G401 (cell line): Measurements from ENCODE around the gene CD8B. TPM values are rescaled to one million over a fixed set of nuclear protein-coding genes. Genes with fewer than 3 reads are reported as not detected.
"Not testable (repeated sequence)": the region's sequence is repeated elsewhere in the genome, so short reads cannot be mapped to it uniquely, and the experiment has no call there.

Experiments used
- DNase-seq: peaks from one replicate; pipeline ENCODE4 v3.0.0-alpha.2; 2015; ENCODE audit warnings: low spot score
- in situ Hi-C: cut with HindIII; loops from 2 replicates; pipeline ENCODE4 v1.10.0; 2016; ENCODE audit warnings: low sequenced_read_pairs, mixed read lengths
- total RNA-seq: library from RNA; depleted of rRNA; stranded (reverse); fragments of >200 nt; shearing (Covaris generic); gene quantifications from 2 replicates; pipeline ENCODE4 v1.2.3, GENCODE V29; 2014; rRNA removed

CD8B gene
- not detected in 2 replicates for total RNA-seq

DNA sequence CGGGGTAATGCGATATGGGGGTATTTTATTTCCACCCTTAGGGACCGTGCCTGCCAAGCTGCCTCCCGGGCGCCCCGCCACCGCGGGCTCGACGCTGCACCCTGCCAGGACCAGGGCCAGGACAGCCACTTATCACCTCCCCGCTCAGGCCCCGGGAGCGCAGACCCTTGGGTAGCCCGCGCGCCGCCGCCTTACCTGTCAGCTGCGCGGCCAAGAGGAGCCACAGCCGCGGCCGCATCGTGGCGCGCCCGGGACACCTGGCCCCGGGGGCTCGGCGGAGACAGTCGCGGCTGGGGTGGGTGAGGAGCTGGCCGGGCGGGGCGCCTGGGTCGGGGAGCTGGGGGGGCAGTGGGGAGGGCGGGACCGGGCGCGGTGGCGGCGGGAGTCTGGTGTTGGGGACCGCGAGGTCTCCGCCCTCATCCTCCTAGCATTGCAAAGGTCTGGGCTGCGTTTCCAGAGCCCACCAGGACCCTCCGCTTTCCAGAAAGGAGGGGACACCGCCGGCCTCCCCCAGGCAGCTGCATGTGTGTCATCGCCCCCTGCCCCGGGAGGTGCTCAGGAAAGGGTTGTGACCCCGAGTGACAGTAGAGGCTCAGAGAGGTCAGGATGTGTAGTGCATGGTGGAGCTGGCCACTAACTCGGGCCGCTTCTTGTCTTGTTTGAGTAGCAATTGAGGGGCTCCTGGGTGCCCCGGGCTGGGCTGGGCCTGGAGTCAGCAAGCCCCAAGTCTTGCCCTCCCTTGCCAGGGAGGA is at the start of gene CD8B:
Gene CD8B (minus strand): TSS at position 259 of the 752 bp plus-strand sequence. CDS start 21 bp downstream, at position 238.
- DNase-seq, in situ Hi-C loops: not testable (repeated sequence)

DNA sequence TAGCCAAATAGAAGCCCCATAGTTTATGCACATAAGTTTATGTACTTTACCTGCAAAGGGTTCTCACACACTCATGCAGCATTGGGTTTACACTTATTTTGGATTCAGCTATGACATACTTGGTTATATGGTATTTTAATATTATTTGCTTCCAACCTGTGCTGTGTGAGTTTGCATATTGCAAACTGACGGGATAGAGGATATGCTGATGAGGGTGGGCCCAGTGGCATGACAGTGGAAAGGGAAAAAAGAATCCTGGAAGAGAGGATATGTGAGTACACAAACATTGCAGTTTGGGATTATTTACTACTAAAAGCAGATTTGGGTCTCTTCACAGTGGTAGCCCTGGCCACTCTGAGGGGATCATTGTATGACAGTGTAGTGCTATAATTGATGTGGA is 44.2 kb upstream of the CD8B start:
- in situ Hi-C loops, DNase-seq: not testable (repeated sequence)

DNA sequence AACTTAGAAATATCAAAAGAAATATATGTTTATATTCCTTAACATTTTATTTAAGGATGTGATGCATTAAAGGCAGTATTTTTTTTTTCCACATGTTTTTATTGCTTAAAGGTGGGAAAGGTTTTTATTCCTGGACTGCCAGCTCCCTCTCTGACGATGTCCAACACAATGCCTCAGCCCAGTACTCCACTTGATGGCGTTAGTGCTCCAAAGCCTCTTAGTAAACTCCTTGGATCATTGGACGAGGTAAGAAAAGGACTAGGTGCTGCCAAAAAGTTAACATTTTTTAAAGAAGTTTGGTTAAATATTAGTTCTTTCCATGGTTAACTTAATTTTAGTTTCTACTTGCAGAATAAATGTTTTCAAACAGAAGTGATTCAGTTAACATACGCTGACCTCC is 39.0 kb upstream of the CD8B start:
- DNase-seq = peak; percentile 1
- in situ Hi-C loops = not testable (repeated sequence)

DNA sequence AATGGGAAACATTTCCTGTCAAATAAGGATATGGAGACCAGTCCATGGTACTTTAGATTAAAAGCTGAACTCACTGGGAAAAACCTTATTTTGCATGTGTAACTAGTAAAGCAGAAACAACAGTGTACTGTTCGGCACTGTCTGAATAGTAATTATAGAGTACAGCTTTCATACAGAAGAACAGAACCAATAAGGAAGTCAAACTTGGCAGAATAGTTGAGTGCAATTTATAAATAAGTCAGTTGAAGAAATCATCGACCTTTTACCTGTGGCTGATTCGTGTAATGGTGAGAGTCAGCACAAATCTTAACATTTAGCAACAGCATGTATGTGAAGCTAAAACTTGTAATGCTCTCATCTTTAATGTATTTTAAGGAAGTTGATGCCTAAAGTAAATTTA is 24.3 kb upstream of the CD8B start:
- DNase-seq, in situ Hi-C loops: not testable (repeated sequence)

DNA sequence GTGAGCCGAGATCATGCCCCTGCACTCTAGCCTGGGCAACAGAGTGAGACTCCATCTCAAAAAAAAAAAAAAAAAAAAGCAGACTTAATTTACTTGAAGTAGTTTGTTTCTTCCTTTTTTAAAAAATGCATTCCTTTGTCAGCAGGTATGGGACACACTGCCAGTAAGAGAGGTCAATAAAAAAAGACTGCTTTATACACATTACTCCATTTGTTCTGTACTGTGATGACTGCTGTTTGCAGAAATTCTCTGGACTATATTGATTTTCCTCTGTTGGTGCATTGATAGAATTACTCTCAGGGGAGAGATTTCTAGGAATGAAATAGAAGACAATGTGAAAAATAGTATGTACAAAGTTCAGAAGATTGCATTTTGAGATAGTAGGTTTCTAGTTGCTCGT is 21.2 kb upstream of the CD8B start:
- in situ Hi-C loops = not testable (repeated sequence)

DNA sequence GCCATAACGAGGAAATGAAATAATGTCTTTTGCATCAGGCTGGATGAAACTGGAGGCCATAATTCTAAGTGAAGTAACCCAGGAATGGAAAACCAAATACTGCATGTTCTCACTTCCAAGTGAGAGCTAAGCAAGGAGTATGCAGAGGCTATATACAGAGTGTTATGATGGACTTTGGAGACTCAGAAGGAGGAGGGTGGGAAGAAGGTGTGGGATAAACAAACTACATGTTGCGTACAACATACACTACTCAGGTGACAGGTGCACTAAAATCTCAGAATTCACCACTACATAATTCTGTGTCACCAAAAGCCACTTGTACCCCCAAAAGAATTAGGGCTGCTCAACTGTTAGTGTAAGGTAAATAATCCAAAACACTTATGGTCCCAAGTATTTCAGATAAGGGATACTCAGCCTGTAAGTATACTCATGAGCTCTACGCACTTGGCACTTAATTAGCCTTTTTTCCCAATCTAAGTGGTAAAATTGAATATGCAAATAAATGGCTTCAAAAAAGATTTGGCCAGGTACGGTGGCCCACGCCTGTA is 20.5 kb upstream of the CD8B start:
- DNase-seq, in situ Hi-C loops: not testable (repeated sequence)

More for the DNA sequence above, 21.2 kb upstream of the CD8B start:
- DNase-seq = not testable (repeated sequence)

DNA sequence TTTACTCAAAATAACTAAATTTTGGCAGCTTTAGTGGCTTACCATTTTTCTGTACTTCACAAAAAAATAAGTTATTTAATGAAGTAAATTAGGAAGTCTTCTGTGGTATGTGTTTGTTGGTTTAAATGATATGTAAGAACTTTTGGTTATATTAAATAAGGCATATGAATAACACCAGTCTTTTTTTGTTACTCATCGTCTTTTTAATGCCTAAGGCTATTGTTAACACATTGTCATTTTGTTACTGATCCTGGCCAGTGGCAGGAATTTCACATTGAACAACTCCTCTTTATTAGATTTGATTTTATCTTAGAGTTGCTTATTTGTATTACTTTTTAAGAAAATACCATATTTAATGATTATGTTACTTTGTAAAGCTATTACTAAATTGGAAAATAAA is 17.3 kb upstream of the CD8B start:
- DNase-seq, in situ Hi-C loops: not testable (repeated sequence)

DNA sequence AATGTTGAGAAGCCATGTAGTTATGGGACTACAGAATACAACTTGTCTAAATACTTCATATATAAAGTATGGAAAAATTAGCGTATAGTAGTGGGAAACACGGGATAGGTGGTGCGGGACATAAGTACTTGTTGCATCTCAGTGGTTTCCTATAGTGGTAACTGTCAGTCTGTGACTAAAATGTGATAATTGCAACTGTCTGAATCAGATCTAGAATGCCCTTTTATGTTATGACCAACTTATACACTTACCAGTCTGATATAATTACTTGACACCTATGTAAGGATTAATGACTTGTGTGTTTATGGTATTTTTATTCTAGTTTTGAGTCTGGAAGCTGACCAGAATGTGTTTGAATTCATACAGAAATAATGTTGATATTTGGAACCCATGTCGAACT is 9.3 kb upstream of the CD8B start:
- DNase-seq, in situ Hi-C loops: not testable (repeated sequence)

DNA sequence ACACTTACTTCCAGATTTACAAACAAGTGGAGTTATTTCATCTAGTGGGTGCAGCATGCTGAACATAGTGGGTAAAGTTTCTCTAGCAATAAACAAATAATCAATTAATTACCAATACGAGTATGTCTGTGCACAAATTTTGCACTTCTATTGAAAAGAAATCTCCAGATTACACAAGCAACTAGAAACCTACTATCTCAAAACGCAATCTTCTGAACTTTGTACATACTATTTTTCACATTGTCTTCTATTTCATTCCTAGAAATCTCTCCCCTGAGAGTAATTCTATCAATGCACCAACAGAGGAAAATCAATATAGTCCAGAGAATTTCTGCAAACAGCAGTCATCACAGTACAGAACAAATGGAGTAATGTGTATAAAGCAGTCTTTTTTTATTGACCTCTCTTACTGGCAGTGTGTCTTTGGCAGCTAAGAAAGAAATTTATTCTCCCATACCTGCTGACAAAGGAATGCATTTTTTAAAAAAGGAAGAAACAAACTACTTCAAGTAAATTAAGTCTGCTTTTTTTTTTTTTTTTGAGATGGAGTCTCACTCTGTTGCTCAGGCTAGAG is 7.3 kb upstream of the CD8B start:
- in situ Hi-C loops = not testable (repeated sequence)

DNA sequence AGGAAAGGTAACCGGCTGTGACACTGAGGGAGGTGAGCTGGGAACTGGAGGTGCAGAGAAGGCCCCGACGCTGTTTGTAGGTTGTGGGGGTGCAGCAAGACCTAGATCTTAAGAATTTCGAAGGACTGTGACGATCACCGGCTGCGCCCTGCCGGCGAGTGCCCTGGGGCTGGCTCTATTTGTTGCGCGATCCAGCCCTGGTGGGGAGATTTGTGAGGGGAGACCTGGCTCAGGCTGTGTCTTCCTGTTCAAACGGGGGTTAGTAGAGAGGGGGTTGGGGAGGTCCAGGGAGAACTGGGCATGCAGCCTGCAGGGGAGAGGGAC is 656 bp upstream of the CD8B start:
- DNase-seq, in situ Hi-C loops: not testable (repeated sequence)

More for the DNA sequence above, 7.3 kb upstream of the CD8B start:
- not testable (repeated sequence) for DNase-seq

DNA sequence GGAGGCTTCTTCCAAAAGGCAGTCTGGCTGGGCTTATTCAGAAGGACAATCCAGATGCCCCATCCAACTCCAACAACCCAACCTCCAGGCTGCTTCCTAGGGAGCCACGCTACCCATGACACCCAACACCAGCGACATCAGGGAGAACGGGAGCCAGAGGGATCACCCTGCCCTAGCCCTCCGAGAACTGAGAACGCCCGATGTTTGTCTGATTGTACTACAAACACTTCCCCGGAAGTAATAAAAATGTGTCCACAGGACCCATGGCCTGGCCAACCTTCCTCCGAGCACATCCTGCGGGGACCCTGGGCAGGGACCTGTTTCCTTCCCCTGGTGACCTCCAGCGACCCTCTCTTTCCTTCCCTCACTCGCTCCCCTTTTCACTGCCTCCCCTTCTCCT is 511 bp downstream of the CD8B start:
- DNase-seq, in situ Hi-C loops: not testable (repeated sequence)

DNA sequence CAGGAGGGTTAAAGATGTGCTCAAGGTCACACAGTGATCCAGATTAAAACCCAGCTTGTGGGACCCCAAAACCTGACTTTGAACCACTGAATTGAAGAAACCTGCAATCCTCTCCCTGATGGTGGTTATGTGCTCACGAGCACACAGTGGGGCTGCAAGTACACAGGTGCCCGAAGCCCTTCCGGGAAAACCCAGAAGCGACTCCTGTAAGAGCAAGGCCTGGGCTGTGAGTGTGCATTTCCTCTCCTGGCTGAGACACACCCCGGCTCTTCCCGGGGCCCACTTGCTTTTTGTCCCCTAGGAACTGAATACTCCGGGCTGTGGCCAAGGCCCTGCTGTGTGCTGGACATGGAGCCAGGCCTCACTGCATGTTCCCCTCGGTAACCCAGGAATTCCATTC is 1.1 kb downstream of the CD8B start:
- DNase-seq, in situ Hi-C loops: not testable (repeated sequence)

DNA sequence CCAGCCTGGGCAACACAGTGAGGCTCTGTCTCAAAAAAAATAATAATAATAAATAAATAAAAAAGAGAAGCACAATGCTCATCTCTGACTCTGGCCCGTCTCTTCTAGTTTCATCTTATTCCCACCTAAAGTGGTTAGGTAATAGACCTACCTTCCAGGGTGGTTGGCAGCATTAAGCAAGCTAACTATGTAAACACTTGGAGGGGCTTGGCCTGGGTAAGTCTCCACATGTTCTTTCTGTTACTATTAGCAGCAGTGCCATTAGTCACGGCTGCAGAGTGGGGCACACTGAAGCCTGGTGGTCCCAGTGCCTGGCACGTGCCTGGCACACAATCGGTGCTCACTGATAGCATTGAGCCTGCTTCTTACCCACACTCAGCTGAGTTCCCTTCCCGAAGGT is 4.0 kb downstream of the CD8B start:
- in situ Hi-C loops = not testable (repeated sequence)

DNA sequence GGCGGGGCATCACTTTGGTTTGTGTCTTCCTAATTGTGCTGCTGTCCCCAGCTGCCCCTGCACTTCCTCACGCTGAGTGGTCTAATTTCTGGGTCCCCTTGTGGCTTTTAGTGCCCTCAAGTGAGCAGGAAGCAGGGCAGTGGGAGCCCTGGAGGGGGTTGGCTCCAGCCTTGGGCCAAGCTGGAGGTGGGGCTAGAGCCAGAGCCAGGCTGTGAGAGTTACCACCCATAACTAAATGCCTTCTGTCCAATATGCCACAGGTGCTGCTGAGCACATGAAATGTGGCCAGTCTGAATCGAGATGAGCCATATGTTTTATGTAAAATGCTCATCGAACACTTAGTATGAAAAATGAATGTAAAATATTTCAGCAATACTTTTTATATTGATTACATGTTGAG is 5.2 kb downstream of the CD8B start:
- in situ Hi-C loops = not testable (repeated sequence)
- DNase-seq = peak; percentile 19

More for the DNA sequence above, 4.0 kb downstream of the CD8B start:
- not testable (repeated sequence) for DNase-seq

DNA sequence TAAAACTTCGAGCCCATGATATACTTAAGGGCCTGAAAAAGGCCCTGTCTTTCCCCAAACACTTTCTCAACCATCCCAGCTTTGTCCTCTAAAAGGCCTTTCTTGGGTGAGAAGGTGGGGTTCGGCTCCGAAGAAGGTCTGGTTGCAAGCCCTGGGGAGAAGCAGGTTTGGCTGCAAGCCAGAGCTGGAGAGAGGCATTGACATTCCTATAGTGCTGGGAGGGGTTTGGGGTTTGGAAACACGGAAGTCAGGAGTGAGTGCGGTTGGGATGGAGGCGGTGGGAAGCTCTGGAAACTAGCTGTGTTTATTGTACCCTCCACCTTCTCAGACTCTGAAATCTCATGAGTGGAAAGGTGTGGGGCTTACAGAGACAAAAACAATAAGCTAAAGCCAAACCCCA is 5.7 kb downstream of the CD8B start:
- DNase-seq, in situ Hi-C loops: not testable (repeated sequence)

DNA sequence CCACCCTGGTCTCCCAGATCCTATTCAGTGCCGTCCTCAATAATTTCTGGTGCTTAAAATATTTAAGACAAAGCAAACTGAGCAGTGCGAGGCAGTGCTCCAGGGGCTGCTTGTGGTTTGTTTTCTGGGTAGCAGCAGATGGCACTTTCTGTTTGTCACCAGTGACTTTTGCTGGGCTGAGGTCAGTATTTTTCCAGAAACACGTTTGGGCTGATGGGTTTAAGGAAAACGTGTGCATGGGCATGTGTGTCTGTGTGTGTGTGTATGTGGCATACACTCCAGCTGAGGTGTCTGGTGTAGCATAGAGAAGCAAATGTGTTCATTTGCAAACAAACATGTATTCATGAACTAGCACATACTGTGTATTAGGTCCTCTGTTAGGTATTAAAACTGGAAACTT is 10.1 kb downstream of the CD8B start:
- DNase-seq, in situ Hi-C loops: not testable (repeated sequence)

DNA sequence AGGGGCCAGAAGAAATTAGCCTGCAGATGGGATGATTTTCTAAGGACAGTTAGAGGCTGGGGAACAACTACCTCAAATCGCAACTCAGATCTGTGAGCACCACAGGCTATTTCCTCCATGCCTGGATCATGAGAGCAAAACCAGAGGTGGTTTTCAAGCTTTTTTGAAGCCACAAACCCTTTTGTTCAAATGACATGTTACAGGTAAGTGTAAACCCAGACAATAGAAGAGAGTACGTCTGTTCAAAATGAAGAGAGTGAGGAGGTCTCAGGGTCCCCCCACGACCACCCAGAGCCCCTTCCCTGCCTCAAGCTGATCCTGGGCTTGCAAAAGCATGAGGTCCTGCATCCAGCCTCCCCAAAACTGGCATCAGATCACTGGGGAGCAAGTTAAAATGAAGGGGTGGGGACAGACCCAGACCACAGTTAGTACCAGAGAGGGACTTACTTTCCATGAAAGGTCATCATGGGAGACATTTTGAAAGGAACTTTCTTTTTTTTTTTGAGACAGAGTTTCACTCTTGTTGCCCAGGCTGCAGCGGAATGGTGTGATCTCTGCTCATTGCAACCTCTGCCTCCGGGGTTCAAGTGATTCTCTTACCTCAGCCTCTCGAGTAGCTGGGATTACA is 19.0 kb downstream of the CD8B start:
- DNase-seq, in situ Hi-C loops: not testable (repeated sequence)

DNA sequence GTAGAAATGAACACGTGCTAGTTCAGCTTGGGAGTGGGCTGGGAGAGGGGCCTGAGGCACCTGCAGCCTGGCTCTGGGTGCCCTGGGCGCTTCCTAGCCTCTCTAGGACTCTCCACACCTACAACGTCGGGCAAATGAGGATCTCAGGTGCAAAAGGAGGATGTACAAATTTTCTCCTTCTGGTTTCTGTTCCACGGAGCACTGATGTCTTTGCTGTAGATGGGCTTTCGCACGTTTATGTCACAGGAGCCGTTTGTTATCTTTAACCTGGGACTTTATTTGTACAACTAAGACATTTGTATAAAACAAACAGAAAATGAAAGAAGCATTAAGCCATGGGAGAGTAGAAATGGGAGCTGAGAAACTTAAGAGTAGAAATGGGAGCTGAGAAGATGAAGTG is 20.4 kb downstream of the CD8B start:
- DNase-seq, in situ Hi-C loops: not testable (repeated sequence)

DNA sequence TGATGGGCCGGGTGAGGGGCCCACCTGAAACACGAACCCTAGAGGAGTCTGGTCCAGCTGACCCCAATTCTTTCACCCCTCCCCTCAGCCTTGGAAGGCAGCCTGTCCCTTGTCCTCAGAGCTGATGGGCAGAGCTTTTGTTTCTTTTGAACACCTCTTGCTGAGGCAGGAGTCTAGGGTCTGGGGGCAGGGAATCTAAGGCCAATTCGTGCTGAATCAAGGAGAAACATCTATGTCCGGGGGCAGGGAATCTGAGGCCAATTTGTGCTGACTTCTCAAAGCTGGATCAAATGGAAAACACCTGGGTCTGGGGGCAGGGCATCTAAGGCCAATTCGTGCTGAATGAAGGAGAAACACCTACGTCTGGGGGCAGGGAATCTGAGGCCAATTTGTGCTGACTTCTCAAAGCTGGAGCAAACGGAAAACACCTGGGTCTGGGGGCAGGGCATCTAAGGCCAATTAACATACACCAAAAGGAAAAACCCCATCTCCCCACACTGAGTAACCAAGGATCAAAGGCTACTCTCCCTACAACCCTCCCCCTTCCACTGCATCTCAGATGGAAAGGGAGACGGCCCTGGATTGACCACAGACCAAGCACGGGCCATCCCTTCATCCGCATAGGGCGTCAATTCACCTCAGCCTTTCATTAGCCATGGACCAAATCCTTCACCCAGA is 21.7 kb downstream of the CD8B start:
- DNase-seq, in situ Hi-C loops: not testable (repeated sequence)
